Peyer's patch (tissue), 4 donors: ENCODE measurements around the gene MEGF8.

Source experiments
- POLR2A ChIP-seq, 2 donors: fragments of 450-650 bp; IDR thresholded peaks; one replicate each; pipeline ENCODE4 v1.5.1; 2017; ENCODE audit warnings: antibody characterized with exemption in 2 of 2, mild to moderate bottlenecking in 2 of 2, moderate library complexity in 2 of 2
- TF ChIP-seq, protein P1 (sequence below), 6 experiments: fragments of 450-650 bp in 4 of 6; fragments of 200-600 bp in 2 of 6; sonication (generic) in 1 of 6; IDR thresholded peaks; one replicate each; pipeline ENCODE4 v1.5.1; 2017 to 2019; ENCODE audit warnings: antibody characterized with exemption in 6 of 6, mild to moderate bottlenecking in 3 of 6, moderate library complexity in 1 of 6

DNA sequence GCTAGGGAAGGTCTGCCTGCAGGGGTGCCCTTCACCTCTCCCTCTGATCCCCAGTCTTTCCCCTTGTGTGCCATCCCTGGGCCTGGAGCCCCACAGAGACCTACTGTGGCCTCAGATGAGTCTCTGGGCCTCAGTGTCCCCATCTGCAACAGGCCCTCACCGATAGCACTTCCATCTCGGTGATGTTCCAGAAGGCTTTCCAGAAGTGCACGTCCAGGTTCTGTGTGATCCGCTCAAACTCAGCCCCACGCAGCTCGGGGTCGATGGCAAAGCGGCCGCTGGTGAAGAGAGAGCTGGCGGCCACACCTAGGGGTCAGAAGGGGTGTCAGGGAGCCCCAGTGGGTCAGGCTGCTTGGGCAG lies 82.4 kb downstream of the MEGF8 start:
- TF ChIP-seq, protein P1, sequence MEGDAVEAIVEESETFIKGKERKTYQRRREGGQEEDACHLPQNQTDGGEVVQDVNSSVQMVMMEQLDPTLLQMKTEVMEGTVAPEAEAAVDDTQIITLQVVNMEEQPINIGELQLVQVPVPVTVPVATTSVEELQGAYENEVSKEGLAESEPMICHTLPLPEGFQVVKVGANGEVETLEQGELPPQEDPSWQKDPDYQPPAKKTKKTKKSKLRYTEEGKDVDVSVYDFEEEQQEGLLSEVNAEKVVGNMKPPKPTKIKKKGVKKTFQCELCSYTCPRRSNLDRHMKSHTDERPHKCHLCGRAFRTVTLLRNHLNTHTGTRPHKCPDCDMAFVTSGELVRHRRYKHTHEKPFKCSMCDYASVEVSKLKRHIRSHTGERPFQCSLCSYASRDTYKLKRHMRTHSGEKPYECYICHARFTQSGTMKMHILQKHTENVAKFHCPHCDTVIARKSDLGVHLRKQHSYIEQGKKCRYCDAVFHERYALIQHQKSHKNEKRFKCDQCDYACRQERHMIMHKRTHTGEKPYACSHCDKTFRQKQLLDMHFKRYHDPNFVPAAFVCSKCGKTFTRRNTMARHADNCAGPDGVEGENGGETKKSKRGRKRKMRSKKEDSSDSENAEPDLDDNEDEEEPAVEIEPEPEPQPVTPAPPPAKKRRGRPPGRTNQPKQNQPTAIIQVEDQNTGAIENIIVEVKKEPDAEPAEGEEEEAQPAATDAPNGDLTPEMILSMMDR (IDR thresholded peaks at IDR 0.05) = no peak
- no peak for TF ChIP-seq POLR2A (IDR thresholded peaks at IDR 0.05)
